ENCODE measurements around the gene FAM228B. TPM values are rescaled to one million over a fixed set of nuclear protein-coding genes. Genes with fewer than 3 reads are reported as not detected.

The FAM228B gene
- polyA plus RNA-seq, 1 donor (not counting 4 experiments of a cell fraction or from before 2014, with no cell fraction given): 2.0 TPM

DNA sequence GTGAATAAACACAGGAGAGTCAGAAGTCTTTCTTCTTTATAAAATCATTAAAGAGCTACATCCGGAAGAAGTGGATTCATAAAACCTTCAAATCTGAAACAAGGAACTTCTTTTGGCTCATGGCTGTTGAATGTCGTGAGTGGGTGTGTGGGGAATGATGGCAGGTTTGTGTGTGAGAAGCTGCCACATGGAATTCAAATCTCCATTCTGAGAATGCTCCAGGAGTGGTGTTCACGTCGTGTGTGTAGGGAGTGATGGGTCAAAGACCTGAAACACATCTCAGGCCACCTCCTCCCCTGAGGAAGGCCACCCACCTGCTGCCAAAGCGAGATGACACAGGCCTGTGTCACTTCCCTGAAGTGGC is 80.5 kb downstream of the FAM228B start:
- Histone ChIP-seq H3K27me3 (ENCODE audit: control insufficient read depth, extremely low read depth, insufficient read depth, low read length) (no peaks in the 10 kb centered on the region), H3K4me2 (ENCODE audit: control insufficient read depth, extremely low read depth, insufficient read depth, low read depth, low read length) (no peak overlapping the region), H3K9me3 (ENCODE audit: control insufficient read depth, low read depth, low read length) (no peaks in the 10 kb centered on the region), H3K79me2 (ENCODE audit: control insufficient read depth, insufficient read depth, low read length) (no peaks in the 10 kb centered on the region), H3K27ac (ENCODE audit: control insufficient read depth, insufficient read depth, low read length) (no peak overlapping the region), H3K4me1 (ENCODE audit: control insufficient read depth, extremely low read depth, insufficient read depth, low read length) (no peaks in the 10 kb centered on the region), H3K9ac (ENCODE audit: control insufficient read depth, extremely low read depth, insufficient read depth, low read length) (no peak overlapping the region), H3K36me3 (ENCODE audit: control insufficient read depth in 2 of 2, extremely low read depth in 1 of 2, insufficient read depth in 2 of 2, low read length in 2 of 2) (peaks cover 2 to 14% of the 10 kb centered on the region in 2 experiments), H3K9me1 (ENCODE audit: control insufficient read depth, extremely low read depth, insufficient read depth, low read length) (no peaks in the 10 kb centered on the region), H4K20me1 (ENCODE audit: control insufficient read depth, extremely low read depth, insufficient read depth, low read length) (no peaks in the 10 kb centered on the region), H3K4me3 (ENCODE audit: control insufficient read depth in 2 of 3, extremely low read depth in 1 of 3, insufficient read depth in 2 of 3, low read depth in 1 of 3, low read length in 3 of 3) (no peak overlapping the region), H2AFZ (ENCODE audit: control insufficient read depth, low read length) (no peak overlapping the region)
- dilution Hi-C loops (cut with MboI; ENCODE audit: extremely low pct_ligation_motif_present, low sequenced_read_pairs): no loop called here
- FAIRE-seq (no peak), DNase-seq (ENCODE audit: low read depth, low spot score) (no peak)
- TF ChIP-seq EZH2 (IDR thresholded peaks at IDR 0.05; ENCODE audit: low read length): no peak
- TF ChIP-seq CTCF (optimal IDR thresholded peaks at IDR 0.05 in 1 of 3, IDR thresholded peaks at IDR 0.05 in 1 of 3, conservative IDR thresholded peaks at IDR 0.05 in 1 of 3; ENCODE audit: extremely low read depth in 1 of 3, insufficient read depth in 2 of 3, low read length in 3 of 3): no peak

GRCh38 chr2:24204505-24204904 is 81.2 kb downstream of the FAM228B start:
- peaks cover 2 to 16% of the 10 kb centered on the region in 2 experiments for H3K36me3 ChIP-seq (ENCODE audit: control insufficient read depth in 2 of 2, extremely low read depth in 1 of 2, insufficient read depth in 2 of 2, low read length in 2 of 2)

More at GRCh38 chr2:24204505-24204904, 81.2 kb downstream of the FAM228B start:
- no peaks in the 10 kb centered on the region for H3K9me3 ChIP-seq (ENCODE audit: control insufficient read depth, low read depth, low read length)
- dilution Hi-C loops (cut with MboI; ENCODE audit: extremely low pct_ligation_motif_present, low sequenced_read_pairs): no loop called here
- H3K4me2 ChIP-seq (ENCODE audit: control insufficient read depth, extremely low read depth, insufficient read depth, low read depth, low read length): no peak overlapping the region
- H3K79me2 ChIP-seq (ENCODE audit: control insufficient read depth, insufficient read depth, low read length): no peaks in the 10 kb centered on the region
- H3K27me3 ChIP-seq (ENCODE audit: control insufficient read depth, extremely low read depth, insufficient read depth, low read length): no peaks in the 10 kb centered on the region
- FAIRE-seq (no peak), DNase-seq (ENCODE audit: low read depth, low spot score) (no peak)
- no peaks in the 10 kb centered on the region for H3K4me1 ChIP-seq (ENCODE audit: control insufficient read depth, extremely low read depth, insufficient read depth, low read length)
- no peak overlapping the region for H3K9ac ChIP-seq (ENCODE audit: control insufficient read depth, extremely low read depth, insufficient read depth, low read length)
- no peak overlapping the region for H2AFZ ChIP-seq (ENCODE audit: control insufficient read depth, low read length)
- H3K9me1 ChIP-seq (ENCODE audit: control insufficient read depth, extremely low read depth, insufficient read depth, low read length): no peaks in the 10 kb centered on the region
- TF ChIP-seq EZH2 (IDR thresholded peaks at IDR 0.05; ENCODE audit: low read length) (no peak), CTCF (optimal IDR thresholded peaks at IDR 0.05 in 1 of 3, IDR thresholded peaks at IDR 0.05 in 1 of 3, conservative IDR thresholded peaks at IDR 0.05 in 1 of 3; ENCODE audit: extremely low read depth in 1 of 3, insufficient read depth in 2 of 3, low read length in 3 of 3) (no peak)
- H3K27ac ChIP-seq (ENCODE audit: control insufficient read depth, insufficient read depth, low read length): no peak overlapping the region
- H3K4me3 ChIP-seq (ENCODE audit: control insufficient read depth in 2 of 3, extremely low read depth in 1 of 3, insufficient read depth in 2 of 3, low read depth in 1 of 3, low read length in 3 of 3): no peak overlapping the region
- H4K20me1 ChIP-seq (ENCODE audit: control insufficient read depth, extremely low read depth, insufficient read depth, low read length): no peaks in the 10 kb centered on the region

Data from keratinocyte (primary cell).